ENCODE measurements around the gene MYO15A.
A peak's percentile ranks its signal among the peaks of the same experiment; 100 is the strongest.

The MYO15A gene, protein sequence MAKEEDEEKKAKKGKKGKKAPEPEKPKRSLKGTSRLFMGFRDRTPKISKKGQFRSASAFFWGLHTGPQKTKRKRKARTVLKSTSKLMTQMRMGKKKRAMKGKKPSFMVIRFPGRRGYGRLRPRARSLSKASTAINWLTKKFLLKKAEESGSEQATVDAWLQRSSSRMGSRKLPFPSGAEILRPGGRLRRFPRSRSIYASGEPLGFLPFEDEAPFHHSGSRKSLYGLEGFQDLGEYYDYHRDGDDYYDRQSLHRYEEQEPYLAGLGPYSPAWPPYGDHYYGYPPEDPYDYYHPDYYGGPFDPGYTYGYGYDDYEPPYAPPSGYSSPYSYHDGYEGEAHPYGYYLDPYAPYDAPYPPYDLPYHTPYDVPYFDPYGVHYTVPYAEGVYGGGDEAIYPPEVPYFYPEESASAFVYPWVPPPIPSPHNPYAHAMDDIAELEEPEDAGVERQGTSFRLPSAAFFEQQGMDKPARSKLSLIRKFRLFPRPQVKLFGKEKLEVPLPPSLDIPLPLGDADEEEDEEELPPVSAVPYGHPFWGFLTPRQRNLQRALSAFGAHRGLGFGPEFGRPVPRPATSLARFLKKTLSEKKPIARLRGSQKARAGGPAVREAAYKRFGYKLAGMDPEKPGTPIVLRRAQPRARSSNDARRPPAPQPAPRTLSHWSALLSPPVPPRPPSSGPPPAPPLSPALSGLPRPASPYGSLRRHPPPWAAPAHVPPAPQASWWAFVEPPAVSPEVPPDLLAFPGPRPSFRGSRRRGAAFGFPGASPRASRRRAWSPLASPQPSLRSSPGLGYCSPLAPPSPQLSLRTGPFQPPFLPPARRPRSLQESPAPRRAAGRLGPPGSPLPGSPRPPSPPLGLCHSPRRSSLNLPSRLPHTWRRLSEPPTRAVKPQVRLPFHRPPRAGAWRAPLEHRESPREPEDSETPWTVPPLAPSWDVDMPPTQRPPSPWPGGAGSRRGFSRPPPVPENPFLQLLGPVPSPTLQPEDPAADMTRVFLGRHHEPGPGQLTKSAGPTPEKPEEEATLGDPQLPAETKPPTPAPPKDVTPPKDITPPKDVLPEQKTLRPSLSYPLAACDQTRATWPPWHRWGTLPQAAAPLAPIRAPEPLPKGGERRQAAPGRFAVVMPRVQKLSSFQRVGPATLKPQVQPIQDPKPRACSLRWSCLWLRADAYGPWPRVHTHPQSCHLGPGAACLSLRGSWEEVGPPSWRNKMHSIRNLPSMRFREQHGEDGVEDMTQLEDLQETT (N-terminal part only)

DNA sequence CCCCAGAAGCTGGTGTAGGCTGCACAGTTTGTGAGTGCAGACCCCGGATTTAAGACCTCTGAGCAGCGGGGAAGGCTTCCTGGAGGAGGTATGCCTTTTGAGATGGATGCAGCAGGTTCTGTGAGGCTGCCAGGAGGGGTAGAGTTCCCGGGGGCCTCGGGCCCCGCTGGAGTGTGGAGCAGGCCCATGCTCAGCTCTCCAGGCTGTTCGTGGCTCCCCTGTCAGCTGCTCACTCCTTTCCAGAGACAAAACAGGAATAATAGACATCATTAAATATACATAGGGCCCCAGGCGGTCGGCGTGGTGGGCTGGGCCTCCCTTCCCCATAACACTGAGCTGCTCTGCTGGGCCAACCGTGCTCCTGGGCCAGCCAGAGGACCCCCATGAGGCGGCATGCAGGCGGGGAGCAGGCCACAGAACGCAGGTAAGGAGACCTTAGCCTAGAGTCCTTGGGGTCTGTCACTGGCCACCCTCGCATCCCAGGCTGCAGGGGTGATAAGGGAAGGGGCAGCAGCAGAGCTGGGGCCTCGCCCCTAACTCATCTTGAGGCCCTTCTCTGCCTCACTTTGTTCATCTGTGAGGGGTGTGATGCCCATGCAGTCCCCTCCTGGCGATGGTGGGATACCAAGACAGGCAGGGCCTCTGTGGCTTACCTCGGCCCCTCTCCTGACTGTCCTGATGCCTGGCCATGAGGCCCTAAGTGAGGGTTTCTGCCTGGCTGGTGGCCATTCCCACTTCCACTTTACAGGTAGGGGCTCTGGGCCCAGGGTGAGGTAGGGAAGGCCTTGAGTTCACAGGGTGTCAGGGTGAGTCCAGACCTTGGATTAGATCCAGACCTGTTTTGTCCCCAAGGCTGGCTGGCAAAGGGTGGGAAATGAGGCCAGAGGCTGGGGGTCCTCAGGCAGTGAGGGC is at the start of gene MYO15A:
MYO15A (plus strand) TSS at position 356 of the 912 bp plus-strand sequence. CDS start 10,045 bp downstream, outside the sequence.
- DNase-seq (ENCODE audit: low spot score) = no peak

DNA sequence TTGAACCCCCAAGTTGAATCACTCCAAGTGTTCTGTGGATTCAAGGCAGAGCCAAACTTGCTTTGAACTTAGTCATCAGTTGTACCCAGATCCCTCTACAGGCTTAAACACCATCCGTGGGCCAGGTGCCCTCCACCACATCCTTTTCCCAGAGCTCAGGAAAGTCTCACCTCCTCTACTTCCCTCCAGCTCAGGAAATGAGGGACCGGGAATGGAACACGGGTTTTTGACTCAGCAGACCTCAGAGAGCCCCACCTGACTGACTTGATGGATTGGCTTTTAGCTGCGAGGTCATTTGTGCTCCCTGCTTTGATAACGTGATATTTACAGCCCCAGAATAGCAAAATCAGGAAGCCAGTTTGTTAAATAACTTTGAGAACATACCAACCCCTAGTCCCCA is 49.3 kb upstream of the MYO15A start:
- no peak for DNase-seq (ENCODE audit: low spot score)

DNA sequence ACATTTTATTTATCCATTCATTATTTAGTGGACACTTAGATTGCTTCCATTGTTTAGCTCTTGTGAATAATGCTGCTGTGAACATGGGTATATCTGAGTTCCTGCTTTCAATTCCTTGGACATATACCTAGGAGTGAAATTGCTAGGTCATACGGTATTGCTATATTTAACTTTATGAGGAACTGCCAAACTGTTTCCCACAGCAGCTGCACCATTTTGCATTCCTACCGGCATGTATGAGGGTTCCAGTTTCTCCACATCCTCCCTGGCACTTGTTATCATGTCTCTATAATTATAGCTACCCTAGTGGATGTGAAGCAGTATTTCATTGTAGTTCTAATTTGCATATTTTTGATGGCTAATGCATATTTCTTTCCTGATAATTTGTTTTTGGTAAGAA is 44.5 kb upstream of the MYO15A start:
- DNase-seq (ENCODE audit: low spot score) = no peak

DNA sequence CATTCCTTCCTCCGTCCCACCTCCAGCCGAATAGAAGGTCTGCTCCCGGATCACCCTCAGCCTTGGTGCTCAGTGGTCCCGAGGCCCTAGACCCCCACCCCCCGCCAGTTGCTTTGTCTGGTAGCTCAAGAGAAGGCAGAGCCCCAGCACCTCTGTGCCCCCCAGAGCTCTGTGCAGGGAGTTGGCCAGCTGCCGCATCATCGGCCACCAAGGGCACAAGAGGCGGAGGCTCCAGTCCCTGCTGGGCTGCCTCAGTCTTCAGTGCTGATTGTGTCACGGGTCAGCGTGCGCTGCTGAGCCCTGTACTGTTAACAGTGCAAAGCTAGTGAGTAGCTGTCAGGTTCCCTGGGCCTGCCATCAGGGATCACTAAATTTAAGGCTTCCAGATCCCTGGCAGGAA is 43.0 kb upstream of the MYO15A start:
- DNase-seq (ENCODE audit: low spot score) = no peak

DNA sequence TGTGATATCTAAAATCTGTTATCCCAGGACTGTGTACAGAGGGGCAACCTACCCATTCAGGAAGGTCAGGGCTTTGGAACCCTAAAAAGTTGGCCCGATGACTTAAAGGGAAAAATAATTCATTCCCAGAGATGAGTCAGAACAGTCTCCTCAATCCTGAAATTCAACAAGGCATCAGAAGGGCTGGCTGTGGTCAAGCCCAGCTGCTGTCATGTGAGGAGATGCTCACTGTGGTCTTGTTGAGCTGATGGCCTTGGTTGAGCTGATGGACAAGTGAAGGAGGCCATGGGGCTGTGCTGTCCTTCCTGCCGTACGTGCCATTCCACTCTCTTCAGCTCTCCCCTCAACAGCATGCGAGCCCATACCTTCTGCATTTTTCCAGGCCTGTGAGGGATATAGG is 41.7 kb upstream of the MYO15A start:
- no peak for DNase-seq (ENCODE audit: low spot score)

DNA sequence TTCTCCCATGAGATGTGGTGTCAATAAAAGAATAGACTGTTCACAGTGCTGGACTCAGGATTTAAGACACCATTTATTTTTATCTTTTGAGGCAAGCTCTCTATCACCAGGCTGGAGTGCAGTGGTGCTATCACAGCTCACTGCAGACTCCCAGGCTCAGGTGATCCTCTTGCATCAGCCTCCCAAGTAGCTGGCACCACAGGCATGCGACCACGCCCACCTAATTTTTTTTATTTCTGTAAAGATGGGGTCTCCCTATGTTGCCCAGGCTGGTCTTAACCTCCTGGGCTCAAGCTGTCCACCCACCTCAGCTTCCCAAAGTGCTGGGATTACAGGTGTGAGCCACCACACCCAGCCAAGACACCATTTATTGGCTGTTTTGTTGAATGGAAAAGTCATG is 39.5 kb upstream of the MYO15A start:
- no peak for DNase-seq (ENCODE audit: low spot score)

DNA sequence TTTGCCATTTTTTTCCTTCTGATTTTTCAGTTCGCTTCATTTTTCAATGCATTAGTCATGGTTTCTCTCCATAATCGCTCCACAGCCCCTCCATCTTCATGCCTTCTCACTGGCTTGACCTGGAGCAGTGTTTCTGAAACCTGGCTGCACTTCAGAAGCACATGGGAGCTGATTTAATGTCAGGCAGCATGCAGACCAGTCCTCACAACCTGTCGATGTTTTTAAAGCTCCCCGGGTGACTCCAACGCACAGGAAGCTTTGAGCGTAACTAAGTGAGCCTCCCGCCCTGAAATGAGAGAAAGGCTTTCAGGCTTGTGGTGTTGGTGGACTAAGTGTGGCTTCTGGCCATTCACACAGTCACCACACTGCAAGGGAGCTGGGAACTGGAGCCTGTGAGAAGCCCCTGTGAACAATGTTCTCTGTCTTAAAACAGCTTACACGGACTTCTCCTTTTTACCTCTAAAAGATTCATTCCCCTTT is 37.7 kb upstream of the MYO15A start:
- peak; percentile 71 for DNase-seq (ENCODE audit: low spot score)

DNA sequence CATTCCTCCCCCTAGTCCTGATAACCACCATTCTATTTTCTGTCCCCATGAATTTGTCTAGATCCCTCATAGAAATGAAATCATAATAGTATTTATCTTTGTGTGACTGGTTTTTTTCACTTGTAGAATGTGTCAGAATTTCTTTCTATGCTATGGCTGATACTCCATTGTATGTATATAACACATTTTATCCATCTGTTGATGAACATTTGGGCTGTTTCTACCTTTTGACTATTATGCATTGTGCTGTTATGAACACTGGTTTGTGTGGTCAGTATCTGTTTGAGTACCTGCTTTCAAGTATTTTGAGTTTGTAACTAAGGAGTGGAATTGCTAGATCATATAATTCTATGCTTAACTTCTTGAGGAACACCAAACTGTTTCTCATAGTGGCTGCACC is 36.8 kb upstream of the MYO15A start:
- DNase-seq (ENCODE audit: low spot score) = no peak

DNA sequence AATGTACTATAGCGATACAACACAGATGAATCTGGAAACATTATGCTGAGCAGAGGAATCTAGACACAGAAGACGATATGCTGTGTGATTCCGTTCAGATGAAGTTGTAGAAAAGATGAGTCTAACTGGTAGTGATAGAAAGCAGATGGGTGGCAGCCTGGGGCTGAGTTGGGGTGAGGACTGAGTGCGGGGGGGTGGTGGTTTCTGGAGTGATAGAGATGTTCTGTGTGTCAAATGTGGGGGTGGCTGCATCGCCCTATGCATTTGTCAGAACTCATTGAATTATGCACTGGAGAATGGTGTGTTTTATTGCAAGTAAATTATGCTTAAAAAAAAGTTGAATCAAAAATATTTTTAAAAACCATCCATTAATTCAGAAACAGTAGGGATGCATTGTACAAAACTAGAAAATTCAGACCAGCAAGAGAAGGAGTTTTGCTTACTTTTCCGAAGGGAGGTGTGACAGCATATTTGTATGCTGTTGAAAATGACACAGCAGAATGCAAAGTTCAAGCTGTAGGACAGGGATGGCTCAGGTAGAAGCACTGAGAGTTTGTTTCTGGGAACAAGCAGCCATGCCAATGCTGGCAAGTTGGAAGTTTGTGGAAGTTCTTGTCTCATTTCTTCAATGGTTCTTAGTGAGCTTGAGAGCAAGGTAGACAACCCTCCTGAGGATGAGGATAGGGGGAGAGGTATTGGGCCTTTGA is 33.8 kb upstream of the MYO15A start:
- no peak for DNase-seq (ENCODE audit: low spot score)

DNA sequence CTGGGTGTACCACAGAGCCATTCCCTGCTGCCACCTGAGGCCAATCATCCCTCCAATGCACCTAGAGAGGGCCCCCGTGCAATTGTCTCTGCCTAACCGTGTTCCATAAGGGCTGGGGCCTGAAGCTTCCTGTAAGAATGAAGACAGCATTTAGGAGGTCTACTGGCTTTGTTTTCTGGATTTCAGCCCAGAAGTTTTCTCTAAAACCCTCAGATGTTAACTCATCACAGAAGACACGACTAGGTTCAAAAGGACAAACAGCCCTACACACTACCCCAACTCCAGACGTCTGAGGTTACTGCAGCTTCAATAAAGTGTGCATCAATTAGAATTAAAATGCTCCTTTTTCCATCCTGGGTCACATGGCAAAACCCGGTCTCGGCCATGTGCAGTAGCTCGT is 31.6 kb upstream of the MYO15A start:
- no peak for DNase-seq (ENCODE audit: low spot score)

DNA sequence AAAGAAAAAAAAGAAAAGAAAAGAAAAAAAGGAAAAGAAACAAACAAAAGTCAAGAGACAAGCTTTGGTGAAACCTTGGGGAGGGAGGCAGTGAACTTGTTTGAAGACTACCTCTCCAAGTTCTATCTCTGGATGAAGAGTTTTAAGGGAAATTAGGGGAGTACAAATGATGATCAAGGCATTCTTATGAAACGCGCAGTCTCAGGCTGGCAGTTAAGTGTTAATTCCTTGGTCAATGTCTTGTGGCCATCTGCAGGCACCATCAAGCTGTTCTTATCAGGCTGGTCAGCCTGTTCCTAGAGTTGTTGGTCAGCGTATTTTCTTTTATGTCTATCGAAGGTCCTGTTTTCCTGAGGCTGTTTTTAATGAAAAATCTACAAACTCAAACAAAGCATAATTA is 29.0 kb upstream of the MYO15A start:
- no peak for DNase-seq (ENCODE audit: low spot score)

DNA sequence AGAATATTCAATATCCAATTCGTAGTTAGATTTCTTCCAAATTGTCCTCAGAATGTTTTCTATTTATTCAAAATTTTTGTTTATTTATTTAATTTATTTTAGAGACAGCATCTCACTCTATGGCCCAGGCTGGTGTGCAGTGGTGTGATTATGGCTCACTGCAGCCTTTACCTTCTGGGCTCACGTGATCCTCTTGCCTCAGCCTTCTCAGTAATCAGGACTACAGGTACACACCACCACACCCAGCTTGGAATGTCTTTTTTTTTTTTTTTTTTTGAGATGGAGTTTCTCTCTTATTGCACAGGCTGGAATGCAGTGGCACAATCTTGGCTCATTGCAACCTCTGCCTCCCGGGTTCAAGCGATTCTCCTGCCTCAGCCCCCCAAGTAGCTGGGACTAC is 24.3 kb upstream of the MYO15A start:
- DNase-seq (ENCODE audit: low spot score) = no peak

DNA sequence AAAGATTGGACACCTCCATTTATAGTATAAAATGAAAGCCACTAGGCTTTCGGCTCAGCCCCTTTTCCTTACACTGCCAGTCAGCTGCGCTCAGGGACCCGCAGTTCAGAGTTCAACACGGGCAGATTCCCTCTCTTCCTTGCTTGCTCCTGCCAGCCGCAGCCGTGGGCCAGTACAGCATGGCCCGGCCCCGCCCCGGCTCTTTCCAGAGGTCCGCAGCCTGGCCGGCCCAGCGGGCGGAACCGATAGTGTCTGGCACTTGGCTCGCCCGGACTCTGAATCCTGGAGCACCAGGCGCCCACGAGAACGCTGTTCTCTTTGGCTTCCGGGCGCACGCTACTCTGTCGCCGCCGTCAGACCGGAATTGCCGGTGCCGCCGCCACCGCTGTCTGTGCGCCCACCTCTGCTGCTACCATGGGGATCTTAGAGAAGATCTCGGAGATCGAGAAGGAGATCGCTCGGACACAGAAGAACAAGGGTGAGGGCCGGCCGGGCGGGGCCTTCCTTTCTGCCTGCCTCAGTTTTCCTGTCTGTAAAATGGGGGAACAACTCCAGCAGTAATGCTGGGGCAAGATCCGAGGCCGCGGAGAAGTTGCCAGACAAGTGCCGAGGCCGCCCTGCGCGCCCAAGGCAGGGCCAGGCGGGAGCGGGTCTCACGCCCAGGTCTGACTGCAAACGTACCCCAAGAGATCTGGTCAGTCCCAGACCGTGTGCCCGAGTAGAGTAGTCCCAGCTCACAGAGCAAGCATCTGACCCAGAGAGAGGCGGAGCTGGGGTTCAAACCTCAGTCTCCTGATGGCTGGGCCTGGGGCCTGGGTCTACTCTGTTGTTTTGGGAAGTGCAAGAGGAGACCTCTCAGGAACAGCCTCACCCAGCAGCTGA is 20.7 kb upstream of the MYO15A start, which contains the start of gene DRG2:
DRG2 (plus strand) TSS at position 339 of the 882 bp plus-strand sequence; CDS start at position 415, 76 bp downstream.
- peak; percentile 99 for DNase-seq (ENCODE audit: low spot score)

DNA sequence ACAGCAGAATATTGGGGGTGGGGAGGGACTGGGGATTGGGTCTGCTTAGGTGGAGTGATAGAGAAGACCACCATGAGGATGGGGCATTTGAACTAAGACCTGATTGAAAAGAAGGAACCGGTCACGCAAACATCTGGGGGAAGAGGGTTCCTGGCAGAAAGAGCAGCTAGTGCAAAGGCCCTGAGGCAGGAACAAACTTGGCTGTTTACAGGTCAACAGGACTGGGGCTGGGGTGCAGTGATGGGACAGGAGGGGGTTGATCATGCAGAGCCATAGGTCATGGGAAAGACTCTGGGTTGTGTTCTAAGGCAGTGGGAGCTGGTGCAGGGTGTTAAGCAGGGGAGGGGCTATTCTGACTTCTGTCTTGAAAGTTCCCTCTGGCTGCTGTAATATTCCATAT is 18.9 kb upstream of the MYO15A start:
- DNase-seq (ENCODE audit: low spot score) = no peak

DNA sequence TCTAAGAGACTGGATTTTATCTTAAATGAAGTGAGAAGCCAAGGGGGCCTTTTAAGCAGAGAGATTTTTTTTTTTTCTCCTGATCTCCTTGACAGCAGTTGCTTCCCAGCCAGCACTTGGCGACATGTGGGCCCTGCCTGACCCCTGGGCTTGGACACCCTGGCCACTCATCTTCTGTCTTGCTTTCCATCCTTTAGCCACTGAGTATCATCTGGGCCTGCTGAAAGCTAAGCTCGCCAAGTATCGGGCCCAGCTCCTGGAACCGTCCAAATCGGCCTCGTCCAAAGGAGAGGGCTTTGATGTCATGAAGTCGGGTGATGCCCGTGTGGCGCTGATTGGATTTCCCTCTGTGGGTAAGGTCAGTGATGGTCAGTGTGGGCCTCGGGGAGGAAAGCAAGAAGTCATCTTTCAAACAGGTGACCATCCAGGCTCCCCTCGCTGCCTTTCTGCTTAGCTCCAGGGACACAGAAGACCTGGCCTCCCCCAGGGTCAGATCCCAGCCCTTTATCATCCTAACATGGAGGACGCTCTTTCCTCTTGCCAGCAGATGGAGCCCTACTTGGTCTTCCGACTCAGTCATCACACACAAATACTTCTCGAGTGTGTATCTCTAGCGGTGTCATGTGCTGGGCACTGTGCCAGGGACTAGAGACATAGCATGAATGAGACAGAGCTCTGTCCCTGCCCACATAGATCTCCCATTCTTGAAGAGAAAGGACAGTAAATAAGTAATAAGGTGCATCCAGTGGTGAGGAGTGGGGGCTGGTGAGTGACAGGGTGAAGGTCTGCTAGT is 14.7 kb upstream of the MYO15A start:
- DNase-seq (ENCODE audit: low spot score) = peak; percentile 60

DNA sequence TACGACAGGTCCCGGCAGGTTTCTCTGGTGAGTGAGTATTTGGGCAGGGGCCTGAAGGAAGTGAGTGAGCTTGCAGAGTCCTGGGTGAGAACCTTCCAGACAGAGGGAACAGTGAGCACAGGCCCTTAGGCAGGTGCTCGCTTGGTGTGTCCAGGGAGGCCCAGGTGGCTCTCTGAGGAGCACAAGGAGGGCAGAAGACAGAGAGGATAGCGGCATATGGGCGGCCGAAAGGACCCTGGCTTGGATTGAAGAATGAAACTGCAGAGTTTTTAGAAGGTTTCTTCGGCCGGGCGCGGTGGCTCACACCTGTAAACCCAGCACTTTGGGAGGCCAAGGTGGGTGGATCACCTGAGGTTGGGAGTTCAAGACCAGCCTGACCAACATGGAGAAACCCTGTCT is 14.1 kb upstream of the MYO15A start:
- DNase-seq (ENCODE audit: low spot score) = no peak

DNA sequence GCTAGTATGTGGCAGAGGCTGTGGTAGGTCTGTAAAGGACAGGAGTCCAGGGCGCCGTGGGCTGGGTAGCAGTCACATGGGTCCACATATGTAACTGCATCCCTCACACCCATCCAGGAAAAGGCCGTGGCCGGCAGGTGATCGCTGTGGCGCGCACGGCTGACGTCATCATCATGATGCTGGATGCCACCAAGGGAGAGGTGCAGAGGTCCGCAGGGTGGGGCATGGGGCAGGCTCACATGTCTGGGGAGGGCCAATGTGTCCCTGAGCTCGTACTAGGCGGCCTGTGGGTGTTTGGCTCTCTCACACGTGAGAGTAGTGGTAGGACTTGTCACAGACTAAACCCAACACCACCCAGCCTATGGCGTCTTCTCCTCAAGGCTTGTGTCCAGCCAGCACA is 9.0 kb upstream of the MYO15A start:
- DNase-seq (ENCODE audit: low spot score) = no peak

DNA sequence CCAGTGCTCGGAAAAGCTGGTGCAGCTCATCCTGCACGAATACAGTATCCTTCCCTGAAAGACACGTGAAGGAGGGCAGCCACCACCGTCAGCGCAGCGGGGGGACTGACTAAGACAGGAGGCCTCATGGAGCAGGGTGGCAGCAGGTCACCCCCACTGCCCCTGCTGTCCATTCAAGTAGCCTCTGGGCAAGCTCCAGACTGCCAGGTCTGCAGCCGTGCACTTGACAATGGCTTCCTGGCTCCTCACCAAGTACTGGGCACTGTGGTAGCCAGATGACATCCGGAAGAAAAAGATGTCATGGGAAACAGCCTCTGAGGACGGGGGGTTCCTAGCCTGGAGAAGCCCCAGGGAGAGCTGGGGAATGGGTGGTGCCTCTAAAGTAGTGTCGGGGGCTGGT is 7.9 kb upstream of the MYO15A start:
- no peak for DNase-seq (ENCODE audit: low spot score)

DNA sequence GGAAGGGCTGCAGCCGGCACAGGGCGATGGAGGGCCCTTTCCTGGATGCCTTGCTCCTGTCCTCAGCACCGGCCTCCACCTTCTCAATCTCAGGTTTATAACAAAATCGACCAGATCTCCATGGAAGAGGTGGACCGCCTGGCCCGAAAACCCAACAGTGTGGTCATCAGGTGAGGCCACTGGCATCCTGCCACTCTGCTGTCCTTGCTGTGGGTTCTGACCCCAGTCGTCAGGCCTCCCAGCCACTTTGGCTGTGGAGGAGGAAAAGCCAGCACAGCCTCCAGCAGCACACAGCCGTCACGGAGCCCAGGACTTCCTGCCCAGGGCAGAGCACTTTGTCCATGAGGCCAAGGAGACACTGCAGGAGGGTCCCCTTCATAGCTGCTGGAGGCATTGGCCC is 6.7 kb upstream of the MYO15A start:
- no peak for DNase-seq (ENCODE audit: low spot score)

All from AG20443 (cell line).